Body of pancreas (tissue), 4 donors: ENCODE results near the gene LRRC2.

Experiments
- POLR2A ChIP-seq, 3 donors: fragments of 450-650 bp; IDR thresholded peaks; one replicate each; pipeline ENCODE4 v1.6.1; 2016; ENCODE audit warnings: antibody characterized with exemption in 3 of 3, mild to moderate bottlenecking in 2 of 3
- TF ChIP-seq, protein P1 (sequence below), 7 experiments: fragments of 450-650 bp in 4 of 7; fragments of 200-600 bp in 3 of 7; sonication (generic) in 3 of 7; IDR thresholded peaks; one replicate each; pipeline ENCODE4 v1.5.1; 2016 to 2019; ENCODE audit warnings: antibody characterized with exemption in 7 of 7

DNA sequence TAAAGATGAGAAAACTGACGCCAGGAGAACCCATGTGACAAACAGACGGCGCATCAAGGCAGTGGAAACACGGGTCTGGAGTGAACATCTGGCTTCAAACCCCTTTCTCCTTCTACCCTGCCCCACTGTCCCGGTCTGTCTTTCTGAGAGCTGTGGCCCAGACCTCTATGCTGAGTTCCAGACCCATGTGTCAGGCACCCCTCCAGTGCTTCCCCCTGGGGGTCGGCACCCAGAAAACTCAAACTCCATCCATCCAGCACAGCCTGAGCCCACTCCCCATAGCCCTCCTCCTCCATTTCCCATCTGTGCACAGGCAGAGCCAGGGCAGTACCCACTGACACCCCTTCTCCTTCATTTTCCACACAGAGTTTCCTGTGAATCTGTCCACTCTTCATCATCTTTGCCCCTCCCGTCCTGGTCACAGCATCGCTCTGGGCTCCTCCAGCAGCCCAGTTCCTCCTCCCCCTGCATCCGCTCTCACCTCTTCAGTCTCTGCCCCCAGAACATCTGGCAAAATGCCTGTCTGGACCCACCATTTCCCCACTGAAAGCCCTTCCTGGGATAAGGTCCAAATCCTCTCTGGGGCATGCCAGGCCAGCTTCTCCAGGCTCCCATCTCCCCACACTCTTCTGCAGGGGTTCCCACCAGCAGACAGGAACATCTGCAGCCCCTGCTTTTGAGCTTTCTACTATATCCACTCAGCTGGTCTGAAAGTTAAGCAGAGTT is 49.1 kb upstream of the LRRC2 start:
- TF ChIP-seq, protein P1, sequence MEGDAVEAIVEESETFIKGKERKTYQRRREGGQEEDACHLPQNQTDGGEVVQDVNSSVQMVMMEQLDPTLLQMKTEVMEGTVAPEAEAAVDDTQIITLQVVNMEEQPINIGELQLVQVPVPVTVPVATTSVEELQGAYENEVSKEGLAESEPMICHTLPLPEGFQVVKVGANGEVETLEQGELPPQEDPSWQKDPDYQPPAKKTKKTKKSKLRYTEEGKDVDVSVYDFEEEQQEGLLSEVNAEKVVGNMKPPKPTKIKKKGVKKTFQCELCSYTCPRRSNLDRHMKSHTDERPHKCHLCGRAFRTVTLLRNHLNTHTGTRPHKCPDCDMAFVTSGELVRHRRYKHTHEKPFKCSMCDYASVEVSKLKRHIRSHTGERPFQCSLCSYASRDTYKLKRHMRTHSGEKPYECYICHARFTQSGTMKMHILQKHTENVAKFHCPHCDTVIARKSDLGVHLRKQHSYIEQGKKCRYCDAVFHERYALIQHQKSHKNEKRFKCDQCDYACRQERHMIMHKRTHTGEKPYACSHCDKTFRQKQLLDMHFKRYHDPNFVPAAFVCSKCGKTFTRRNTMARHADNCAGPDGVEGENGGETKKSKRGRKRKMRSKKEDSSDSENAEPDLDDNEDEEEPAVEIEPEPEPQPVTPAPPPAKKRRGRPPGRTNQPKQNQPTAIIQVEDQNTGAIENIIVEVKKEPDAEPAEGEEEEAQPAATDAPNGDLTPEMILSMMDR (IDR thresholded peaks at IDR 0.05), result no peak
- TF ChIP-seq POLR2A (IDR thresholded peaks at IDR 0.05), result no peak
